HG02610 (cell line): ENCODE measurements around the gene SYNGR1.
"Not testable (repeated sequence)": the region's sequence is repeated elsewhere in the genome, so short reads cannot be mapped to it uniquely, and the experiment has no call there.

Source experiments
- ATAC-seq: cut with Tn5 transposase; IDR thresholded peaks from one replicate; pipeline ENCODE4 v1.9.1; 2021; ENCODE audit warnings: mild to moderate bottlenecking, moderate library complexity; ENCODE audit not compliant: unreplicated experiment

Gene SYNGR1

DNA sequence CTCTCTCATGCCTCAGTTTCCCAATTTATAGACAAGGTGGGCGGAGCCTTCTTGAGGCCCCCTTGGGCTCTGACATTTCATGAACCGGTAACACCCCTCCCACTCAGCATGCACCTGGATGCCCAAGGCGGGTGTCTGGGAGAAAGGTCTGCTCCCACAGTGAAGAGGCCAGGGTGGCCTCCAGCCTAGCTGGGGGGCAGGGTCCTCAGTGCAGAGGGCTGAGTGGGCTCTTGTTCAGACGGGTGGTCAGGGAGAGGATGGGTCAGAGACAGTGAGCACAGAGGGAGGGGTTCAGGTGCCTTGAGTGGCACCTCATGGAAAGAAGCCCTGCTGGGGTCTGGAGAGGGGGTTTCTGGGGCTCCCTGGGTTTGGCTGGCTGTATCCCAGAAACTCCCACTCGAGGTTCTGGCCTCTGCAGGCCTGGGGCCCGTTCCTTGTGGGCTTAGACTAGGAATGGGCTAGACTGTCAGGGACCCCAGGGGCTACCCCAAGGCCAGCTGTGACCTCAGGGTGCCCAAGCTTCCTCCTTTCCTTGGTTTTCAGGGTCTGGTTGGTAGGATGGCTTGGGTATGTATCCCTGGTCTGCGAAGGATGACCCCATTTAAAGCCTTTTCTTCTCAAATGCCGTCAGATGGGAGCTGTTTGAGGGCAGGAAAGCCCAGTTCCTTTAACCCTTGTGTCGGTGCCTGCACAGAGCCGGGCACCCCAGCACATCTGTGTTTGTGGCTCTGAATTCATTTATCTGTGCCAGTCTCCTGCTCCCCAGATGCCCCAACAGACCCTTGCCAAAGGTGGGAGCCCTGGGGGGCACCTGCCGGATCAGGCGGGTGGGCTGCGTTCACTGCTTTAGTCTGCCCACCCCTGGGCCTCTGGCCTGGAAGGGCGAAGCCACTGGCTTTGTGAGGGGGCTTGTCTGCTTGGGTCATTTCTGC is 1.2 kb downstream of the SYNGR1 start:
- no peak for ATAC-seq

DNA sequence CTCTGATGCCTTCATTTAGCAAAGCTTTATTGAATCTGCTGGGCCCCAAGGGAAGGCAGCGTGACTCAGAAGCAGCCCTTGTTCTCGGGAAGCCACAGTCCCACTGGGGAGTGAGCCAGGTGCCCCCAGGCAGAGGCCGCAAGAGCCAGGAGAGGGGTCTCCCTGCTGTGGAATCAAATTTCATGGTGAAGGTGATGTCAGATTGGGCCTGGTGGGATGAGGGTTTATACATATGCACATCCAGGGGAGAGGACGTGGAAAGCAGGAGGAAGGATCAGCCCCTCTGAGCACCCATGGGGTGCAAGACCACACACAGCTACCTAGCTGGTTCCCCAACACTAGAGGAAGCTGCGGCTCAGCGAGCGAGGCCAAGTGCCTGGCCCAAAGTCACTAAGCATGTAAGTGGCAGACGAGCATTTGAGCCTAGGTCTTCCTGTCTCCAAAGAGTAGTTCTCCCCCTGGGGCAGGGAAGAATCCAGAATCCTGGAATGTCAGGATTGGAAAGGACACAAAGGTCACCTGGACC is 2.0 kb downstream of the SYNGR1 start:
- ATAC-seq = peak; percentile 50

DNA sequence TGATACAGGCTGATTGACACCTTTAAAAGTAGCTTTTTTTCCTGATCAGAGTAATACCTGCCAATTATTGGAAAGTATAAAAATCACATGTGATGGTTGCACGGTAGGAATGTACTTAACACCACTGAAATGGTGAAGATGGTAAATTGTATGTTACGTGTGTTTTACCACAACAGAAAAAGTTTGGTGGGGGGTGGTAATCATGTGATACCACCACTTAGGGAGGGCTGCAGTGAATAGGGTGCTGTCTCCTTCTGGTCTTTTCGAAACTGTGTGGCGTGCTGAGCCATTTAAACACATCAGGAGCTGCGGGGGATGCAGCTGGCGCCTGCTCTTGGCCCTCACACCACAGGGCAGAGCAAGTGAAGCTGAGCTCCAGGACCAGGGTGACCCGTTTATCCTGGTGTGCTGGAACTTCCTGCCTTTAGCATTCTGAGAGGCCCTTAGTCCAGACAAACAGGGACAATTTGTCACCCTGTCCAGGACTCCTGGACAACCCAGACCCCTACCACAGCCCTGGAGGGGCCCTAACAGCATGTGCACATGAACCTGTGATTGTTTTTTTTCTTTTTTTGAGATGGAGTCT is 2.6 kb downstream of the SYNGR1 start:
- no peak for ATAC-seq

DNA sequence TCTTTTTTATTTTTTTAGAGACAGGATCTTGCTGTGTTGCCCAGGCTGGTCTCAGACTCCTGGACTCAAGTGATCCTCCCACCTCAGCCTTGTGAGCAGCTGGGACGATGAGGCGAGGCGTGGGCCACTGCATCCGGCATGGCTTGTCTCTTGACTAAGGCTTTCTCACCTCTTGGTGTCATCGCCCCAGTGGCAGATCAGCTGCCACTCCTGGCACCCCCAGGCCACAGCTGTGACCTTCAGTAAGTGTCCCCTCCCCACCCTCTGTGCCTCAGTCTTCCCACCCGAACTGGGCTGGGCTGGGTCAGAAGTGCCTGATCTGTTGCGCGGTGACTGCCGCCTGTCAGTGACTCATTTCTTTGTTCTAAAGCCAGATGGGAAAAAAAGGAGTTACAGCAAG is 3.6 kb downstream of the SYNGR1 start:
- no peak for ATAC-seq

DNA sequence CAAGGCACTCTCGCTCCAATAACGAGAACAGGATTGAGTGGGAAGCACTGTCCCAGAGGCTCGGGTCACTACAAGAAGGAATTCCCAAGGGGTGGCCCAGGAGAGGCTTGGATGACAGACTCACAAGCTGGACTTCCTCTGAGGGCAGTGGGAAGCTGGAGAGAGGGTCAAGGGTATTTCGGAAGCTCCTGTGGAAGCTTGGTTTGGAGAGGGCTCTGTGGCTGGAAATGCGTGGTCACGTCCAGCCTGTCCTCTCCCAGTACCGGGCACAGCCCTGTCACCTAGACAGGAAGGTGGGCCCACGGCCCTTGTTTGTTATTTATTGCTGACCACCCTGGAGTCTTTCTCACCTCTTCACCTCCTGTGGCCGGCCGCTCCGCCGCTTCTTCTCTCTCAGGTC is 5.3 kb downstream of the SYNGR1 start:
- ATAC-seq = no peak

DNA sequence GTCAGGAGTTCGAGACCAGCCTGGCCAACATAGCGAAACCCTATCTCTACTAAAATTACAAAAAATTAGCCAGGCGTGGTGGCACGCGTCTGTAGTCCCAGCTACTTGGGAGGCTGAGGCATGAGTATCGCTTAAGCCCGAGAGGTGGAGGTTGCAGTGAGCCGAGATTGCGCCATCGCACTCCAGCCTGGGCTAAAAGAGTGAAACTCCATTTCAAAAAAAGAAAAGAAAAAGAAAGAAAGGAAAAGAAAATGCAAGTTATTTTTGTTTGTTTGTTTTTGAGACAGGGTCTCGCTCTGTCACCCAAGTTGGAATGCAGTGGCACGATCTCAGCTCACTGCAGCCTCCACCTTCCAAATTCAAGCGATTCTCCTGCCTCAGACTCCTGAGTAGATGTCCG is 6.0 kb downstream of the SYNGR1 start:
- ATAC-seq = not testable (repeated sequence)

DNA sequence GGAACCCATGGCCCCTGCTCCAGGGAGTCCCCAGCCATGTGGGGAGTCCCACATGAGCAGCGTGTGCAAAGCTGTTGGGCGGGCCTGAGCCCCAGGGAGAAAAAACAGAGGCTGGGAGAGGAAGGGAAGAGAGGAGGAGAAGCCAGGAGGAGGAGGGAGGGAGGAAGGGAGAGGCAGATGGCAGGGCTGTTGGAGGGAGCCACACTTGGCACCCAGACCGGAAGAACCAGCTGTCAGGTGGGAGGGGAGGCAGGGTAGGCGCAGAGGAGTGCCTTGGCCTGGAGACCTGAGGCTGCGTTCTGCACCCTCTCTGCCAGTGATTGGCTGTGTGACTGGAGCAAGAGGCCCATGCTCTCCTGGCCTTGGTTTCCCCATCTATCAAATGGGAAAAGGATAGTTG is 6.7 kb downstream of the SYNGR1 start:
- ATAC-seq = no peak

DNA sequence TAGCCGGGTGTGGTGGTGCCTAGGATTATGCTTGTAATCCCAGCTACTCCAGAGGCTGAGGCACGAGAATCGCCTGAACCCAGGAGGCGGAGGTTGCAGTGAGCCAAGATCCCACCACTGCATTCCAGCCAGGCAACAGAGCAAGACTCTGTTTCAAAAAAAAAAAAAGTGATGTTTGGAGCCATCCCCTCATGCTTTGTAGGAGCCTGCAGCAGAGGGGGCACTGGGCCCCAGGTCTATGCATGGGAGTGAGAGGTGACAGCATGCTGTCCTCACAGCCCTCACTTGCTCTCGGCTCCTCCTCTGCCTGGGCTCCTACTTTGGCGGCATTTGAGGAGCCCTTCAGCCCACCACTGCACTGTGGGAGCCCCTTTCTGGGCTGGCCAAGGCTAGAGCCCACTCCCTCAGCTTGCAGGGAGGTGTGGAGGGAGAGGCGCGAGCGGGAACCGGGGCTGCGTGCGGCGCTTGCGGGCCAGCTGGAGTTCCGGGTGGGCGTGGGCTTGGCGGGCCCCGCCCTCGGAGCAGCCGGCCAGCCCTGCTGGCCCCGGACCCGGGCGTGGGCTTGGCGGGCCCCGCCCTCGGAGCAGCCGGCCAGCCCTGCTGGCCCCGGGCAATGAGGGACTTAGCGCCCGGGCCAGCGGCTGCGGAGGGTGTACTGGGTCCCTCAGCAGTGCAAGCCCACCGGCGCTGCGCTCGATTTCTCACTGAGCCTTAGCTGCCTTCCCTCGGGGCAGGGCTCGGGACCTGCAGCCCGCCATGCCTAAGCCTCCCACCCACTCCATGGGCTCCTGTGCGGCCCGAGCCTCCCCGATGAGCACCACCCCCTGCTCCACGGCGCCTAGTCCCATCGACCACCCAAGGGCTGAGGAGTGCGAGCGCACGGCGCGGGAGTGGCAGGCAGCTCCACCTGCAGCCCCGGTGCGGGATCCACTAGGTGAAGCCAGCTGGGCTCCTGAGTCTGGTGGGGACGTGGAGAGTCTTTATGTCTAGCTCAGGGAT is 7.6 kb downstream of the SYNGR1 start:
- not testable (repeated sequence) for ATAC-seq

DNA sequence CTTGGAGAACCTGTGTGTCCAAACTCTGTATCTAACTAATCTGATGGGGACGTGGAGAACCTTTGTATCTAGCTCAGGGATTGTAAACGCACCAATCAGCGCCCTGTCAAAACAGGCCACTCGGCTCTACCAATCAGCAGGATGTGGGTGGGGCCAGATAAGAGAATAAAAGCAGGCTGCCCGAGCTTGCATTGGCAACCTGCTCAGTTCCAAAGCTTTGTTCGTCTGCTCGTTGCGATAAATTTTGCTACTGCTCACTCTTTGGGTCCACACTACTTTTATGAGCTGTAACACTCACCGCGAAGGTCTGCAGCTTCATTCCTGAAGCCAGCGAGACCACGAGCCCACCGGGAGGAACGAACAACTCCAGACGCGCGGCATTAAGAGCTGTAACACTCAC is 8.4 kb downstream of the SYNGR1 start:
- ATAC-seq = not testable (repeated sequence)

DNA sequence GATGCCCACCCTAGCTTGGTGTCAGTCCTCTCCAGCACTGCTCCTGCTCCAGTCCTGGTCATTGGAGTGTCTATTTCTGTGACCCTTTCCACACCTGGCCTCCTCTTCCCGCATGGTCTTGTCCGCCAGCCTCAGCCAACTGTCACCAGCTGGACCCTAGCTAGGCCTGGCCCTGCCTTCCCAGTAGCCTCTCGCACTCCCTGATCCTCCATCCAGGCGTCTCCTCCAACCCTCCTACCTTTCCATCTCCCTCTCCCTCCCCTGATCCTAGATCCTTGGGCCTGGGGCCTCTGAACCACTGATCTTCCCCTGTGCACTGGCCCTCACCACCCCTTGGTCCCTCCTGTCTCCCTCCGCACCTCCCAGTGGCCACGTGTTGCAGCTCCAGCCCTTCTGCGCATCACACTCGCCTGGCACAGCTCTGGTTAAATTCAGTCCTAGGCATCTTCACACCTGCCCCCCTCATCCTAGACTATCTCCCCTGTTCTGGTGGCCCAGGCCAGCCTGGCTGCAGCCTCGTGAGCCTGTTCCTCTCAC is 9.9 kb downstream of the SYNGR1 start:
- ATAC-seq = no peak

DNA sequence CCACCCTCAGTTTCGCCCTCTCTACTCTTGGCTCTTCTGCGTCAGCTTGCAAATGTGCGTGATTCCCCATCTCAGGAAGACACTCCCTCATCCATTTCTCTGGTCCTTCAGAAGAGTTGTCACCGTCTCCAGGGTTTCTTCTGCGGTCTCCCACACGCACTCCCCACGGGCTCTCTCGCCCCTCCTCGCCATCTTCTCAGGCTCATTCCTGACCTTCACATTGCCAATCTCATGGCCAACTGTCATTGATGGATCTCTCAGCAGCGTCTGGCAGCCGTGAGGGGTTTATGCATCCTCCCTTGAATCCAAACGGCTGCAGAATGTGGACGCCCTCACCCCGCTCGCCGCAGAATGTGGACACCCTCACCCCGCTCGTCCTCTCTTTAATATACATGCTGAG is 10.5 kb downstream of the SYNGR1 start:
- no peak for ATAC-seq

DNA sequence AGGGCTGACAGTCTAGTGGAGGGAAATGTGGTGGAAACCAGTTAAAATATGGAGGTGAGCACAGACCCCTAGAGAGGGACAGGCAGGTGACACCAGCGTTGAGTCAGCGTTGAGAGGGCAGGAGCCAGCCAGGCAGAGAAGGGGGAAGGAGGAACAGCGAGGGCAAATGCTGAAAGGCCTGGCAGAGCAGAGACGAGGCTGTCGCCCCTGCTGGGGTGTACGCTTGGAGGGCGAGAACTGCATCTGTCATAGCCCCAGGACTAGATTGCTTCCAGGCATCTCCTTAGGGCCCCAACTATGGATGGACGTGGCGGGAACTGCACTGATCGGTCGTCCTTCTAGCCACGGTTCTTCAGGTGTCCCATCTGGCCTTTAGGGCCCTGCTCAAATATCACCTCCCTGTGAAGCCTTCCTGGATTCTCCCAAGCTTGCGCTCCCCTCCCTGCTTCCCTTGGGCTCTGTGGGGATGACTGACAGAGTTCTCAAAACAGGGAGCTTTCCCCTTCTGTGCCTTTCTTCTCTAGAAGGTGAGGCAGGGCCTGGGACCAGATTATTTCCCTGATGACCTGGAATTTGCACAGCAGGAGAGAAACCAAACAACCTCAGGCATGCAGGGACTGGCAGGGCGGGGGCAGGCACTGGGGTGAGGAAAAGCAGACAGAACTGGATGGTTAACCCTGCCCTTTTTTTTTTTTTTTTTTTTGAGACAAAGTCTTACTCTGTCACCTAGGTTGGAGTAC is 11.1 kb downstream of the SYNGR1 start:
- ATAC-seq = no peak

DNA sequence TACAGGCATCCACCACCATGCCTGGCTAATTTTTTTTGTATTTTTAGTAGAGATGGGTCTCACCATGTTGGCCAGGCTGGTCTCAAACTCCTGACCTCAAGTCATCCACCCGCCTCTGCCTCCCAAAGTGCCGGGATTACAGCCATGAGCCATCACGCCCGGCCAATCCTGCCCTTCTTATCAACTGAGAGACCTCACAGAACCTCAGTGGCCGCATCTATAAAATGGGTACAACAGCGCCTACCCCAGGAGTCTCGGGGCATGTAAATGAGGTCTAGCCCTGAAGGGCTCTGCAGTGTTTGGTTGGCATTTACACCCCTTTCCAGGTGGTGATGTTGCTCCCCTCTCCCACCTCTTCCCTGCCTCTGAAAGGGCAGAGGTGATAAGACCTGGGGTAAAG is 11.7 kb downstream of the SYNGR1 start:
- ATAC-seq = no peak

DNA sequence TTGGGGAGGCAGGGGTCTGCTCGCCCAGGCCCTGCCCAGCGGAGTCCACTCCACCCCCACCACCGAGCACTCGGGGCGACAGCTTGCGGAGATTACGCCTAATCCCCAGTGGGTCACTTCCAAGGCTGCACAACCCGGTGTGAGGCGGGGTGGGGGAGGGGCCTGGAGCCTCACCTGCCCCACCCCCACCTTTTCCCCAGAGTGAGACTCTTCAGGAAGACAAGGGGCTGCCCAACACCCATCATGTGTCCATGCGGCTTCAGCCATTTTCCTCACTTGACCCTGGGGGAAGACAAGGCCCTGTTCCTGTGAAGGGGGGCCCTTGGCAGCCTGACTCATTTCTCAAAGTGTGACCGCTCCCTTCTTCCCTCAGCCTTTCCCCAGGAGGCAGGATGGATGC is 12.5 kb downstream of the SYNGR1 start:
- no peak for ATAC-seq

DNA sequence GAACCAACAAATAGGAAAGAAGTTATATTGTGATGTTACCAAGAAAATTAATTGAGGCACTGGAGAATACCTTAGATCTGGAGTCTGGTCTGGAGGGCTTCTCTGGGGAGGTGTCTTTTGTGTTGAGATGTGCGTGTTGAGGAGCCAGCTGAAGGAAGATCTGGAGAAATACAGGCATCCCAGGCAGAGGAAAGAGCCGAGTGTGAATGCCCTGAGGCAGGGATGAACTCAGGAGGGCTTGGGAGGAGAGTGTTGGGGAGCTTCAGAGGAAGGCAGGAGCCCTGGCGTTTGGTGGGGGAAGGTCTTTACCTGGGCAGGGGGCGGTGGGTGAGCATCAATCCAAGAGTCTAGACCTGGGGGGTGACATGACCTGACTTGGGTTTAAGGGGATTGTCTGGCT is 13.1 kb downstream of the SYNGR1 start:
- no peak for ATAC-seq

DNA sequence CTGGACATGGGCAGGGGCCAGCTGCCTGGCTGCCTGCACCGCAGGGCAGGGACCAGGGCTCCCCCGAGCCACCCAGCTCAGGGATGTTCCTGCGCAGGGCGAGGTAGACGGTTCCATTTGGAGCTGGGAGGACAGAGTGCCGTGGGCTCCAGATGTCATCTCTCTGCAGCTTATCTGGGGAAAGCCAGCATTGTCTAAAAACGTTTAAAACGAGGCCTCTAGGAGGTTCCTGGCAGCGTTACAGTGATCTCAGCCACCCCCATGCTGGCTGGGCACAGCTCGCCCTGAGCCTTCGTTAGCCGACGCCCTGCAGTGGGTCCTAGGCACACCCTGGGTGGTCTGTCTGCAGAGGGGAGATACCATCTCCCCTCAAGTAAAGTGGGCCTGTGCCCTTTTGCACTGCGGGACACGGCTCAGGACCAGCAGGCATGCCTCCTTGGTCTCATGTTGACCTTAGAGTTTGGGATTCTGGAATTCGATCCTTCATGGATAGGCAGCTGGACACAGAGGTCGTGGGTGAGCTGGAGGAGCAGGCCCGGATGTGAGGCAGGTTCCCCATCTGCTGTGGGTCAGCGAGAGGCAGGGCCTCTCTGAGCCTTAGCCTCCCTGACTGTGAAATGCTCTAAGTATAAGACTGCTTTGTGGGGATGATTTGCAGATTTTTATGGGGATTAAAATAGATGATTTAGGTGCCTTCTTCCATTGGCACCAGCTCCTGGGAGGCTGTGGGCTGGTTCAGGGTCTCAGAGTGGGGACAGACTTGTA is 14.1 kb downstream of the SYNGR1 start:
- no peak for ATAC-seq

DNA sequence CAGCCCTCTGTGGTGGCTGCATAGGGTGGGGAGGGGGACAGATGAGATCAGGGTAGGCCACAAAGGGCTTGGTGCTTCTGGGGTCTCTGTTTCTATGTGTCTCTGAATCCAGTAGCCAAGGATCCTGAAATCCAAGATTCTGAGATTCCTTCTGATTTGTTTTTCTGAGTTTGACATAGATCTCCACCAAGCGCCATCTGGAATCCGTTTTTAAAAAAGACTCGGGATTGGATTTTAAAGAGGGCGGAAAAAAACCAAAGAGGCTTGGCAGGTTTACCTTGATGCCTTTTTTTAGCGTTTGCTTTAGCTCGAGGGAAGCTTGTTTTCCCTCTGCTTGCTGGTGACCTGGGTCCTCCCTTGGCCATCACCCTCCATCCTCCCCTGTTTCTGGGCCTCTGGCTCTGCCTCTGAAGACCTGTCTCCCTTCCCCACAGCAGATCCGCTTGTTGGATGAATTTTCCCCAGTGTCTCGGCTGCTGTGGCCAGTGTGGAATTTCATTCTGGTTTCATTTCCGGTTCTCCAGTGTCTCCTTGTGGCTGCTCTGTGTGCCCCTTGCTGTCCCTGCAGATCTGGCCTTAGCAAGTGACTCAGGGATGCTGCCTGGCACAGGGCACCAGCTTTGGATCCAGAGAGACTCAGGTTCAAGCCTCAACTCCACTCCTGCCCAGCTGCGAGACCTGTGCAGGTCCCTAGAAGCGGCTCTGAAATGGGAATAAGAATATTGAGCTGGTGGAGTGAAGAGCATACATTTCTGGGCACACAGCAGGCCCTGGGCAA is 15.1 kb downstream of the SYNGR1 start:
- ATAC-seq = no peak

DNA sequence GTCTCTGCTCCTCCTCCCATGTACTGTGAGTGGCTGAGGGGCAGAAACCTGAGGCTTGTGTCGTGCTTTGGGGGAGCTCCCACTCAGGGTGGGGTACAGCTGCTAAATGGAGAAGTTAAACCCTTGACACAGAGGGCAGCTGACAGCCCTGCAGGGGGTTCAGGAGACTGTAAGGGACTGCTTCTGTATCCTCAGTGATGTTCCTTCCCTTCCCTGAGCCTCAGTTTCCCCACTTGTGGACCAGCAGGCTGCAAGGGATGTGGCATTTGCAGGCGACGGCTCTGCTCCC is 15.6 kb downstream of the SYNGR1 start:
- ATAC-seq = no peak

DNA sequence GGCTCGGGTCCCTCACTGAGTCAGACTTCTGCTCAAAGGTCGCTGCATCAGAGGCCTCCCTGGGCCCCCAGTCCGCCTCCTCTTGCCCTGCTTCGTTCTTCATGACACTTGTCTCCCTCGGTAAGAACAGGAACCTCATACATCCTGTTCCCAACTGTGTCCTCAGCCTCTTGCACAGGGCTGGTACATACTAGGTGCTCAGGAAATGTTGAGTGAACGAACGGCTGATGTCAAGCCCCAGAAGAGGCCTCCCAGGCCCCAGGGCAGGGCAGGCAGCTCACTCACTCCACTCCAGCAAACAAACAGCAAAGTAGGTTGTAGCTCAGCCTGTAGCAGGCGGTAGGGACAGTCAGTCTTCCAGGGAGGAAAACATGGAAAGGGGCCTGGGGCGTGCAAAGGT is 17.2 kb downstream of the SYNGR1 start:
- no peak for ATAC-seq
